GM13976 (cell line): ENCODE measurements around the gene GC.

Experiments
- DNase-seq: peaks from one replicate; pipeline ENCODE4 v3.0.0; 2012; ENCODE audit warnings: low spot score
- CTCF ChIP-seq: IDR thresholded peaks from 2 replicates; pipeline ENCODE4 v1.5.1; 2012; ENCODE audit warnings: borderline replicate concordance, mild to moderate bottlenecking; ENCODE audit not compliant: insufficient read depth; ENCODE audit errors: extremely low read depth, missing control alignments, control extremely low read depth
- in situ Hi-C: fragments of 300-500 bp; cut with MboI; formaldehyde crosslinking; loops from one replicate; pipeline ENCODE4 v1.12.0; 2022; ENCODE audit warnings: low sequenced_read_pairs, mixed read lengths, inconsistent platforms; ENCODE audit not compliant: unreplicated experiment

The GC gene

DNA sequence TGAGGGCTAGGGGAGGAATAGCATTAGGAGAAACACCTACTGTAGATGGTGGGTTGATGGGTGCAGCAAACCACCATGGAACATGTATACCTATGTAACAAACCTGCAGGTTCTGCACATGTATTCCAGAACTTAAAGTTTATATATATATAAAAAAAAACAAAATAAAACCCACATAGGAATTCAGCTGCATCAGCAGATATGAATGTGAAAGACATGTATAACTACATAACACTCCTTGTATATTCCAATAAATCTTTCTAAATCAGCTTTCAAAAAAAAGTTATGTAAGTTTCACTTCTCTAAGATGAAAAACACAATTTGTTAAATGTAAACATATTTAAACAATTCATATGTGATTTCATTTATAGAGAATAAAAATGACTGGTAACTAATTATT is 6.0 kb downstream of the GC start:
- TF ChIP-seq CTCF: no peak
- DNase-seq: no peak
- in situ Hi-C loops: no loop called here

DNA sequence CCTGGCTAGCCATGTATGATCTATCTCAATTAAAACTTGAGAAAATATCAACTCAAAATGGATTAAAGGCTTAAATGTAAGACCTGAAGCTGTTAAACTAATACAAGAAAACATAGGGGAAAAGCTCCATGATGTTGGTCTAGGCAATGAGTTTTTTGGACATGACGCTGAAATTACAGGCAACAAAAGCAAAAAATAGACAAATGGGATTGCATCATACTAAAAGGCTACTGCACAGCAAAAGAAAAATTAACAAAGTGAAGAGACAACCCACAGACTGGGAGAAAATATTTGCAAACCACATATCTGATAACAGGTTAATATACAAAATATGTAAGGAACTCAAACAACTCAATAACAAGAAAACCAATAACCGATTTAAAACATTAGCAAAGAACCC is 8.4 kb downstream of the GC start:
- no peak for DNase-seq
- in situ Hi-C loops: no loop called here
- TF ChIP-seq CTCF: no peak

- no peak for TF ChIP-seq CTCF
- no peak for DNase-seq
- in situ Hi-C loops: no loop called here
Observed at GRCh38 chr4:71774136-71774535, 9.7 kb downstream of the GC start.

DNA sequence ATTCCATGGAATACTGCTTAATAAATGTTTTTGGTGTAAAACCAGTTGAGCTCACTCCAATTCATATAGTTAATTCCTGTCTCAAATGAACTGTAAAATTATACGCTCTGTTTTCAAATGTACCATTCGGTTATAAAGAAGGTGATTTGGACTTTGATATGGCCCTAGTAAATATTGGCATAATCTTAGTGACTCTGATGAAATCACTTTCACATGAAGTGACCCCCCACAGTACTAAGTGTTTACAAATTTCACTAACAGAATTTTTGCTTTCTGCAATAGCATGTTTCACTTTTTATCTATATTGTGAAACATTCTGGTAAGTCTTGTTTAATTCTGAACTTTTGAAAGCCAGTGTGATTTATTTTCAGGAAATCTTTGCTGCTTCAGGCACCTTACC is 10.9 kb downstream of the GC start:
- in situ Hi-C loops: no loop called here
- DNase-seq: no peak
- no peak for TF ChIP-seq CTCF

DNA sequence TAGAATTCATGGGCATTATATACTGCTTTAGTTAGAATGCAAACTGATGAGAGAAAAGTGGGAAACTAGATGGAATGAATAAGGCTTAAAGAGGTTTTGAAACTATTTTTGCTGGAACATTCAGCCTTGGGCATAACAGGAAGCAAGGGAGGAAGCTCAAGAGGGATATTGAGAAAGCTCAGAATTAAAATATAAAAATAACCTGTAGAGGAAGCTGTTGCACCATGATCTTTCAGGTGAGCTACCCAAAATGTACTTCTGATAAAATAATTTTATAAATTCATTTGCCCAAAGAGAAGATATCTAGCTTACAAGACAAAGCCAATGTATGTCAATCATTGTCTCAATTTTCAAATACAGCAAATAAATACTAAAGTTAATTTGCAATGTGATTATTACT is 11.3 kb downstream of the GC start:
- no peak for DNase-seq
- in situ Hi-C loops: no loop called here
- no peak for TF ChIP-seq CTCF

DNA sequence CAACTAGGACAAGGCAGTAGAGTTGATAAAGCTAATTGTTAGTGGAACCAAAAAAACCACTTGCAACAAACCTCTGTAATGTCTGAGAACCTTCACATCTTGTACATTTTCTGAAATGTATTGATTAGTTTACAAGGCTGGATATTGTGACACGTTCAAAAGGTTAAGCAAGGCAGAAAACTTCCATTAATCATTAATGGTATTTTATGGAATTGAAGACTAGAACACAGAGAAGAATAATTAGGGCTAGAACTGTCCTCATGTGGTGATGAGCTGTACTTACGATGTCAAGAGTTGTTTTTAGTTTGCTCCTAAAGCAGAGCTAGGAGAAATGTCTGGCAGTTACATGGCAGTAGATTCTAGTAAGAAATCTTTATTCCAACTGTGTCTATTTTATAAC is 12.3 kb downstream of the GC start:
- no peak for TF ChIP-seq CTCF
- DNase-seq: no peak
- in situ Hi-C loops: no loop called here

DNA sequence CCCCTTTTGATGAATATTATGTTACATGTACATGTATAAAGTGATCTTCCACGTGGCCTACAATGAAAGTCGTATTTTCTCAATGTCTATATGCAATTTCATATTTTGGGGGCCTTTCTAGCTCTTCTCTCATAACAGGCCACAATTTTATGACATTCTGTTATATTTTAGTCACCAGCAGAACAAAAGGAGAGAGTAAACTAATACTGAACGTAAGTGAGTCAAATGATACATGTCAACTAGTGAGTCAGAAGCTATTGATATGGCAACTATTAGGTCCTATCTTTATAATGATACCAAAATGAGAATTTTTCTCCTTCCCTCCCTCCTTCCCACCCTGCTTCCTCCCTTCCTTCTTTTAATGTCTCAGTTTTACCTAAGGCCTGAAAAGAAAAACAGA is 14.4 kb downstream of the GC start:
- TF ChIP-seq CTCF: no peak
- in situ Hi-C loops: no loop called here
- no peak for DNase-seq
